Ovary (tissue), 3 donors: ENCODE results near the gene CRACDL.

Experiments
- CTCF ChIP-seq, 3 donors: fragments of 450-650 bp in 2 of 3; fragments of 200-600 bp in 1 of 3; IDR thresholded peaks; one replicate each; pipeline versions ENCODE4 v1.5.1 to v1.8.0; 2016 to 2022; ENCODE audit warnings: antibody characterized with exemption in 3 of 3, mild to moderate bottlenecking in 1 of 3
- POLR2A ChIP-seq: fragments of 450-650 bp; IDR thresholded peaks from one replicate; pipeline ENCODE4 v1.6.1; 2017; ENCODE audit warnings: antibody characterized with exemption, mild to moderate bottlenecking, moderate library complexity
- donor health status: DM: no; HTN: no; CAD: no.

- TF ChIP-seq POLR2A = no peak
- no peak for TF ChIP-seq CTCF (IDR thresholded peaks at IDR 0.05)
Measured at GRCh38 chr2:98771721-98772524, 164.1 kb downstream of the CRACDL start.
